DND-41 (cell line): ENCODE measurements around the gene EPHB3.

Experiments
- ATAC-seq: fragments of 200-7000 bp; cut with Tn5 transposase; 3 replicates; pipeline ENCODE4 v1.9.1; 2021; ENCODE audit warnings: low read depth; ENCODE audit not compliant: insufficient read depth
- DNase-seq: peaks from one replicate; pipeline ENCODE4 v3.0.0-alpha.2; 2020
- H2AFZ ChIP-seq: 2 replicates; pipeline ENCODE4 v1.6.0; 2012; ENCODE audit warnings: low read depth, low read length
- H3K27ac ChIP-seq: 2 replicates; pipeline ENCODE4 v1.5.1; 2012; ENCODE audit warnings: low read length, inconsistent platforms
- H3K27me3 ChIP-seq: fragments of 200-600 bp; sonication (generic); 2 replicates; pipeline ENCODE4 v1.6.0; 2012; ENCODE audit warnings: low read length, mild to moderate bottlenecking, inconsistent platforms; ENCODE audit not compliant: insufficient read depth, poor library complexity
- H3K36me3 ChIP-seq: 2 replicates; pipeline ENCODE4 v1.5.1; 2012; ENCODE audit warnings: low read length, inconsistent platforms; ENCODE audit not compliant: insufficient read depth
- H3K4me1 ChIP-seq: 2 replicates; pipeline ENCODE4 v1.5.1; 2012; ENCODE audit warnings: mild to moderate bottlenecking, low read length; ENCODE audit not compliant: insufficient read depth
- H3K4me2 ChIP-seq: 2 replicates; pipeline ENCODE4 v1.6.0; 2012; ENCODE audit warnings: mild to moderate bottlenecking, moderate library complexity, low read length, inconsistent platforms; ENCODE audit not compliant: insufficient read depth
- H3K4me3 ChIP-seq, 2 experiments: fragments of 200-600 bp in 1 of 2; shearing (Covaris generic) in 1 of 2; 2 replicates each; pipeline ENCODE4 v1.5.1; 2012 to 2016; ENCODE audit warnings: inconsistent platforms in 2 of 2, low read length in 2 of 2, mild to moderate bottlenecking in 2 of 2, low read depth in 1 of 2, moderate library complexity in 1 of 2
- H3K79me2 ChIP-seq: 2 replicates; pipeline ENCODE4 v1.6.0; 2012; ENCODE audit warnings: low read length, inconsistent platforms; ENCODE audit not compliant: insufficient read depth
- H3K9ac ChIP-seq: 2 replicates; pipeline ENCODE4 v1.6.0; 2012; ENCODE audit warnings: low read depth, mild to moderate bottlenecking, inconsistent platforms, low read length, moderate library complexity
- H3K9me3 ChIP-seq: 2 replicates; pipeline ENCODE4 v1.5.1; 2012; ENCODE audit warnings: low read length, moderate library complexity, mild to moderate bottlenecking, inconsistent platforms; ENCODE audit not compliant: insufficient read depth, severe bottlenecking
- H4K20me1 ChIP-seq: 2 replicates; pipeline ENCODE4 v1.6.0; 2012; ENCODE audit warnings: low read length; ENCODE audit not compliant: insufficient read depth
- CTCF ChIP-seq: IDR thresholded peaks from 2 replicates; pipeline ENCODE4 v1.5.1; 2012; ENCODE audit warnings: borderline replicate concordance, low read length, moderate library complexity, mild to moderate bottlenecking; ENCODE audit not compliant: poor library complexity, severe bottlenecking; ENCODE audit errors: extremely low read depth
- EZH2 ChIP-seq: IDR thresholded peaks from 3 replicates; pipeline ENCODE4 v1.6.1; 2012; ENCODE audit warnings: borderline replicate concordance, low read depth, mild to moderate bottlenecking, moderate library complexity, low read length, inconsistent platforms; ENCODE audit not compliant: severe bottlenecking

EPHB3 gene

DNA sequence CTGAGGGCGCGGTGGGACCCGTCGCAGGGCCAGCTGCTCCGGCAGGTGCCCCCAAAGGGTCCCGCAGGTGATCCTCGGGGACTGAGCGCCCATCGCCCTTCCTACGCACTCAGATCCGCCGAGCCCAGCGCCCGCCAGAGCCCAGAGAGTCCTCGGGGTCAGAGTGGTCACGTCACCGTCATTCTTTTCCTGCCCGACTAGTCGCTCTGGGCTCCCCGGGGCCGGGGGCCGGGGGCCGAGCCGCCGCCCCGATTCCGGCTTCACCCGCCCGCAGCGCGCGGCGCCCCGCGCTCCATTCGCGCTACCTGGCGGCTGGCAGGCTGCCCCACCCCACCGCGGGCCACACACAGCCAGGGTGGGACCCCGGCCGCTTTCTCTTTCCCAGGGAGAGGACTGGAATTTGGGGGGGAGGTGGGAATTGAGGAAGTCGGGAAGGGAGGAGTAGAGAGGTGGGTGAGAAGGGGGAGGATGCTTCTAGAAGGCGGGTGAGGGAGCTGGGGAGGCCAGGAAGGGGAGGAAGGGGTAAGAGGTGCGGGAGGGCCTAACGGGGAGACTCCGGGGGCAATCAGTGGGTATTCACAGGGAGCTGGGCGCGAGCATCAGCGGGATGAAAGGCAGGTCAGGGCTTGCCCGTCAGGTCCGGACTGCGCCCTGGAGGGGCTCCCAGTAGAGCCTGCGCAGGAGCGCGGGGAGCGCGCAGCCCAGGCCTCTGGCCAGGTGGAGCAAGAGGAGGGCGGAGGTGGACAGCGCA lies 36.1 kb upstream of the EPHB3 start:
- Histone ChIP-seq H3K27me3 (peaks cover 38% of the 10 kb centered on the region), H2AFZ (peak overlapping the region; percentile 78)

DNA sequence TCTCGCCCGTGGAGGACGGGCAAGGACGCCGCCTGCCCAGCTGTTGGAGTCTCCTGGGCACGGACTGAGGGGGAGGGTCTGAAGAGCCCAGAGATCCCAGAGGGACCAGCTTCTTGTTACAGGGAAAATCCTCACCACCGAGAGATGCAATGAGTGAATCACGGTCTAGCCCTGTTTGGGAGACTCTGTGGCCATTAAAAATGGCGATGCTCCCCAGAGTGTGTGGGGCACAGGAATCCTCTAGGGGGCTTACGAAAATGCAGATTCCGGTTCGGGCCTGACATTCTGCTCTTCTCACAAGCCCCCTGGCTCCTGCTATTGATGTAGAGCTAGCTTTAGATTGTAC lies 35.5 kb upstream of the EPHB3 start:
- no peaks in the 10 kb centered on the region for H3K9me3 ChIP-seq
- H3K79me2 ChIP-seq: no peaks in the 10 kb centered on the region
- TF ChIP-seq EZH2 (no peak), CTCF (no peak)
- no peaks in the 10 kb centered on the region for H3K36me3 ChIP-seq
- H3K4me2 ChIP-seq: no peak overlapping the region
- DNase-seq: no peak
- peaks cover 9% of the 10 kb centered on the region for H3K4me1 ChIP-seq
- H3K27ac ChIP-seq: no peak overlapping the region
- ATAC-seq: no peak
- no peaks in the 10 kb centered on the region for H4K20me1 ChIP-seq
- no peak overlapping the region for H3K4me3 ChIP-seq
- H3K27me3 ChIP-seq: peaks cover 38% of the 10 kb centered on the region
- H3K9ac ChIP-seq: no peak overlapping the region
- H2AFZ ChIP-seq: no peak overlapping the region

More for the DNA sequence above, 36.1 kb upstream of the EPHB3 start:
- ATAC-seq (peak; percentile 50; the same call in 1 of the 3 replicates), DNase-seq (no peak)
- H3K4me3 ChIP-seq: peak overlapping the region in 1 of 2 experiments; percentile 53; a peak in 2 of 4 replicates
- H4K20me1 ChIP-seq: no peaks in the 10 kb centered on the region
- H3K36me3 ChIP-seq: no peaks in the 10 kb centered on the region
- no peak overlapping the region for H3K27ac ChIP-seq
- H3K9me3 ChIP-seq: no peaks in the 10 kb centered on the region
- no peaks in the 10 kb centered on the region for H3K79me2 ChIP-seq
- TF ChIP-seq EZH2: peak; percentile 76
- no peak for TF ChIP-seq CTCF
- H3K4me2 ChIP-seq: peak overlapping the region; percentile 64
- H3K9ac ChIP-seq: peak overlapping the region; percentile 26; the same call in 1 of the 2 replicates
- H3K4me1 ChIP-seq: peaks cover 9% of the 10 kb centered on the region

DNA sequence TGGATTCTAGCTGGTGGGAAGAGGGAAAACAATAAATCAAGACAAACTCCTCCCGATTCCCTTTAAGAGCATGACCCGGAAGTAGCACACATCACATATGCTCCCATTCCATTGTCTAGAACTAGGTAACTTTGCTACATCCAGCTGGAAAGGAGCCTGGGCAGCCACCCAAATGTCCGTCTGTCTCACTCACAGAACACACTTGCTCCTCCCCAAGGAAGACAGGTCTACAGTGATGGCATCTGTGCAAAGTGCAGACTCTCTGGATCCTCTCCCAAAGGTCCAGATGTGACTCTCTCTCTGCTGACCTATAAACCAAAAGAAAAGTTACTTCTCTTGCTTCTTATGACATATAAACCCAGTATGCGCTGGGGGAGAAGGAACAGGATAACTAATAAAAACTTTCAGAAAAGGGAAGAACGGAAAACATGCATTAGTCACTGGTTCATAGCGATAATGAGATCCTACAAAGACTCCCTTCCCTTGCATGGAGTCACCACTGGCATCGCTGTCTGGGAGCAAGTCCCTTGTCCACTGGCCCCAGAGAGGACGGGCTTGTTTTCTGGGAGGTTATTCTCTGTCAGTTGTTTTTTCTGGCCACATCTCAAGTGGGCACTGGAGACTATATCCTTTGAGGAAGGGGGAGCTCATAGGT lies 29.8 kb upstream of the EPHB3 start:
- ATAC-seq (no peak), DNase-seq (no peak)
- Histone ChIP-seq H3K9ac (no peak overlapping the region), H3K9me3 (no peaks in the 10 kb centered on the region), H3K4me2 (no peak overlapping the region), H3K4me1 (no peaks in the 10 kb centered on the region), H3K4me3 (no peak overlapping the region), H3K27ac (no peak overlapping the region), H4K20me1 (no peaks in the 10 kb centered on the region), H3K36me3 (no peaks in the 10 kb centered on the region), H3K27me3 (peaks cover 5% of the 10 kb centered on the region), H2AFZ (no peak overlapping the region), H3K79me2 (no peaks in the 10 kb centered on the region)
- TF ChIP-seq EZH2 (no peak), CTCF (no peak)
